ENCODE data around the gene PPT2. TPM values are rescaled to one million over a fixed set of nuclear protein-coding genes. Genes with fewer than 3 reads are reported as not detected.
A peak's percentile ranks its signal among the peaks of the same experiment; 100 is the strongest.

Gene PPT2
- total RNA-seq, 2 experiments from 2014 or later: 8.7 to 8.9 TPM

- POLR2A ChIA-PET: interaction anchor here (0.6 to 8.1 kb wide), 2 partner anchors 11 to 52 kb away, joined by 3 to 242 read pairs; partner anchors contain the start of genes FKBPL, GPSM3 and PBX2
- Mint-ChIP-seq H3K36me3 (ENCODE audit: low read depth) (peaks cover 78% of the 10 kb centered on the region), H3K4me3 (no peak overlapping the region), H3K27ac (no peak overlapping the region), H3K9me3 (no peaks in the 10 kb centered on the region), H3K27me3 (no peaks in the 10 kb centered on the region), H3K4me1 (ENCODE audit: low read depth) (peaks cover 48% of the 10 kb centered on the region)
- CTCF ChIA-PET: interaction anchor here (1.2 kb wide), 1 partner anchor 13 kb away, joined by 3 read pairs; no protein-coding TSS in a partner anchor
- Histone ChIP-seq H3K4me1 (ENCODE audit: insufficient read depth, low read length) (peaks cover 61% of the 10 kb centered on the region), H3K27me3 (ENCODE audit: control insufficient read depth in 1 of 2, insufficient read depth in 2 of 2, low read length in 2 of 2) (no peaks in the 10 kb centered on the region), H3K36me3 (ENCODE audit: insufficient read depth, low read length) (peaks cover 56% of the 10 kb centered on the region), H3K27ac (ENCODE audit: low read depth in 1 of 2, low read length in 2 of 2) (no peak overlapping the region), H3K9me3 (ENCODE audit: control insufficient read depth in 1 of 2, insufficient read depth in 1 of 2, low read length in 2 of 2) (no peaks in the 10 kb centered on the region), H3K4me3 (ENCODE audit: low read length) (no peak overlapping the region)
- ATAC-seq (ENCODE audit: poor library complexity) (no peak), DNase-seq (peak in 1 of 14 experiments; percentile 1)
- intact Hi-C loops (cut with DNase I, micrococcal nuclease): no loop called here
- no peak for TF ChIP-seq CTCF (IDR thresholded peaks at IDR 0.05)
Observed at GRCh38 chr6:32181915-32182529, 28.1 kb downstream of the PPT2 start.

DNA sequence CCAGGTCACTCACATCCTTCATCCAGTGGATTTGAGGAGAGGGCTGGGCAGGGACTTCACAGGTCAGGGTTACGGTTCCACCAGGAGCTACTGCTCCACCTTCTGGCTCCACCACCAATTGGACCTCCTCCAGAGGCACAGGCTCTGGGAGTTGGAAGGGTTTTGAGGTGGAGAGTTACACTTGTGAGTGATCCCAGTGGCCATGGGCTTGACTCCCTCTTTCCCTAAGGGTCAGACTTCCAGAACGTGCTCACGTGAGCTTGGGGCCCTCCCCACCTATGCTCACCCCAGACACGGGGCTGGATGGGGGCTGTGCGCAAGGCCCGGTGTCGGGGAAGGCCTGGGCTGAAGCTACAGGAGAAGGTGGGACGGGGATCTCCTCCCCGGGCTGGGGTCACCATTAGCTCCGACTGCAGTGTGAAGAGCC is 28.6 kb downstream of the PPT2 start:
- Mint-ChIP-seq H3K9me3 (no peaks in the 10 kb centered on the region), H3K4me3 (no peak overlapping the region), H3K4me1 (ENCODE audit: low read depth) (peaks cover 48% of the 10 kb centered on the region), H3K27me3 (no peaks in the 10 kb centered on the region), H3K36me3 (ENCODE audit: low read depth) (peaks cover 81% of the 10 kb centered on the region), H3K27ac (peak overlapping the region; percentile 44)
- Histone ChIP-seq H3K4me1 (ENCODE audit: insufficient read depth, low read length) (peaks cover 61% of the 10 kb centered on the region), H3K9me3 (ENCODE audit: control insufficient read depth in 1 of 2, insufficient read depth in 1 of 2, low read length in 2 of 2) (no peaks in the 10 kb centered on the region), H3K27me3 (ENCODE audit: control insufficient read depth in 1 of 2, insufficient read depth in 2 of 2, low read length in 2 of 2) (no peaks in the 10 kb centered on the region), H3K27ac (ENCODE audit: low read depth in 1 of 2, low read length in 2 of 2) (no peak overlapping the region), H3K4me3 (ENCODE audit: low read length) (no peak overlapping the region), H3K36me3 (ENCODE audit: insufficient read depth, low read length) (peaks cover 62% of the 10 kb centered on the region)
- no peak for DNase-seq
- ATAC-seq (ENCODE audit: poor library complexity): no peak
- no peak for TF ChIP-seq CTCF (IDR thresholded peaks at IDR 0.05)
- CTCF ChIA-PET: no interaction called here
- POLR2A ChIA-PET: interaction anchor here (8.1 kb wide), 1 partner anchor 10 kb away, joined by 242 read pairs; the partner anchor contains the start of genes GPSM3 and PBX2
- intact Hi-C loops (cut with DNase I, micrococcal nuclease): no loop called here

DNA sequence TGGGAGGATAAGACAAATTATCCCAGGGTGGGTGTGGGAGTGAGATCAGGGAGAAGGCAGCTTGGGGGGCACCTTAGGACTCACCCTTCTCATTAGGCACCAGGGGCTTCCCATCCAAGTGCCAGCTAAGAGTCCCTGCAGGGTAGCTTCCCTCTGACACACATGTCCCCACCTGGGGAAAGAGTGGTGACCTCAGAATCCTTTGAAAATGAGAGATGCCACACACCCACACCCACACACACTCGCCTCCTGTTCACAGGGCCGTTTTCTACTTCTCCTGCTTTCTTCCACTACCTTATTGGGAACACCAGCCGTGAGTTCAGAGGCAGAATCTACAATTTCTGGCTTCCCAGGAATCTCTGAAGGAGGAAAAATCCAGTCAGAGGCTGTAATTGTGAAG is 29.1 kb downstream of the PPT2 start:
- DNase-seq (peak in 1 of 14 experiments; percentile 2), ATAC-seq (ENCODE audit: poor library complexity) (no peak)
- H3K4me3 Mint-ChIP-seq: no peak overlapping the region
- peak overlapping the region in 1 of 2 donors; percentile 2 for H3K27ac ChIP-seq (ENCODE audit: low read depth in 1 of 2, low read length in 2 of 2)
- H3K4me1 ChIP-seq (ENCODE audit: insufficient read depth, low read length): peaks cover 64% of the 10 kb centered on the region
- POLR2A ChIA-PET: interaction anchor here (8.1 kb wide), 1 partner anchor 10 kb away, joined by 242 read pairs; the partner anchor contains the start of genes GPSM3 and PBX2
- H3K27me3 Mint-ChIP-seq: no peaks in the 10 kb centered on the region
- TF ChIP-seq CTCF (IDR thresholded peaks at IDR 0.05): no peak
- H3K36me3 ChIP-seq (ENCODE audit: insufficient read depth, low read length): peaks cover 66% of the 10 kb centered on the region
- CTCF ChIA-PET: no interaction called here
- no peak overlapping the region for H3K4me3 ChIP-seq (ENCODE audit: low read length)
- H3K4me1 Mint-ChIP-seq (ENCODE audit: low read depth): peaks cover 49% of the 10 kb centered on the region
- H3K9me3 ChIP-seq (ENCODE audit: control insufficient read depth in 1 of 2, insufficient read depth in 1 of 2, low read length in 2 of 2): no peaks in the 10 kb centered on the region
- intact Hi-C loops (cut with DNase I, micrococcal nuclease): no loop called here
- no peaks in the 10 kb centered on the region for H3K27me3 ChIP-seq (ENCODE audit: control insufficient read depth in 1 of 2, insufficient read depth in 2 of 2, low read length in 2 of 2)
- H3K27ac Mint-ChIP-seq: peak overlapping the region; percentile 44
- H3K36me3 Mint-ChIP-seq (ENCODE audit: low read depth): peaks cover 81% of the 10 kb centered on the region
- H3K9me3 Mint-ChIP-seq: no peaks in the 10 kb centered on the region

All from CD4-positive, alpha-beta T cell (primary cell).